WI38 (cell line): ENCODE results near the gene FAM222A.
"Not testable (repeated sequence)": the region's sequence is repeated elsewhere in the genome, so short reads cannot be mapped to it uniquely, and the experiment has no call there.

Experiments used
- H3K4me3 ChIP-seq: 2 replicates; pipeline ENCODE4 v1.5.1; 2011; ENCODE audit warnings: low read depth, mild to moderate bottlenecking, control low read depth, low read length
- CTCF ChIP-seq: IDR thresholded peaks from 2 replicates; pipeline ENCODE4 v1.5.1; 2012; ENCODE audit warnings: low read depth, mild to moderate bottlenecking, control low read depth, low read length

The FAM222A gene

DNA sequence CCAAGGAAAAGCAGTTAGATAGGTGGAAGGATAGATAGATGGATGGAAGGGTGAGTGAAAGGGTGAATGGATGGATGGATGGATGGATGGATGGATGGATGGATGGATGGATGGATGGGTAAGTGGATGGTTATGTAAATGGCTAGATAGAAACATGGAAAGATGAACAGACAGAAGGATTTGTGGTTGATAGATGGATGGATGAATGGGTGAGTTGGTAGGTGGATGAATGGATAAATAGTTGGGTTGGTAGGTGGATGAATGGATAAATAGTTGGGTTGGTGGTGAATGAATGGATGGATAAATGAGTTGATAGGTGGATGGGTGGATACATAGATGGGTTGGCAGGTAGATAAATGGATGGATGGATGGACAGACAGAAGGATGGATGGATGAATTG lies 30.3 kb upstream of the FAM222A start:
- no peak overlapping the region for H3K4me3 ChIP-seq
- TF ChIP-seq CTCF: no peak

GRCh38 chr12:109685574-109686447 lies 27.8 kb upstream of the FAM222A start:
- H3K4me3 ChIP-seq: no peak overlapping the region
- no peak for TF ChIP-seq CTCF

GRCh38 chr12:109686523-109686922 lies 27.1 kb upstream of the FAM222A start:
- TF ChIP-seq CTCF: no peak
- no peak overlapping the region for H3K4me3 ChIP-seq

- TF ChIP-seq CTCF: no peak
- no peak overlapping the region for H3K4me3 ChIP-seq
Observed at GRCh38 chr12:109687250-109687649, 26.4 kb upstream of the FAM222A start.

DNA sequence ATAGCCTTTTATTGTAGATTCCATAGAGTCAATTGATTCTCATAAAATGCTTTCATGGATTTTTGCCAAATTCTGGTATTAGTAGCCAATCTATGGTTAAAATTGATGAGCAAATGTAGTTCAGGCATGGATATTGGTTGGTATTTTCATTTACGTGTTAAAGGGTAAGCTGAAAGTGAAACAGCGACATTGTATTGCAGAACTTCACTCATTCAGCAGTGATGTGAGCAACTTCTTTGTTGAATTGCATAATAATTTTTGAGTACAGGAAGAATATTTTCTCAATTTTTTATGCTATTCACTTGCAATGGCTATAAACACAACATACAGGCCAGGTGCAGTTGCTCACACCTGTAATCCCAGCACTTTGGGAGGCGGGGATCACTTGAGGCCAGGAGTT lies 24.2 kb upstream of the FAM222A start:
- TF ChIP-seq CTCF: no peak
- no peak overlapping the region for H3K4me3 ChIP-seq

DNA sequence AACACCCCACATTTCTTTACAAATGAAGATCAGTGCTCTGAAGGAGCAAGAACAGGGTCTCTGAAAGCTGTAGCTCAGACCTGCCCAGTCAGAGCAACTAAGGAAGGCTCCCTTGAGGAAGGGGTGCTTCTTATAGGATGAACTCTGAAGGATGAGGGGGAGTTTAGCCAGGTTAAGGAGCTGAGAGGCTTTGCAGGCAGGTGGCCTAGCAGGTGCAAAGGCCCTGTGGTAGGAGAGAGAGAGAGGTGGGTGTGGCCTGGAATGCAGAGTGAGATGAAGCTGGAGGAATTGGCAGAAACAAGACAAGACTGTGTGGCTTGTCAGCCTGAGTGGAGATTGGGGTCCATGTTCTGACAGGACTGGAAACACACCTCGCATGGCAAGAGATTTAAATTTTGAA lies 20.5 kb upstream of the FAM222A start:
- no peak overlapping the region for H3K4me3 ChIP-seq
- TF ChIP-seq CTCF: no peak

- H3K4me3 ChIP-seq: no peak overlapping the region
- TF ChIP-seq CTCF: no peak
Observed at GRCh38 chr12:109693653-109694600, 19.7 kb upstream of the FAM222A start.

DNA sequence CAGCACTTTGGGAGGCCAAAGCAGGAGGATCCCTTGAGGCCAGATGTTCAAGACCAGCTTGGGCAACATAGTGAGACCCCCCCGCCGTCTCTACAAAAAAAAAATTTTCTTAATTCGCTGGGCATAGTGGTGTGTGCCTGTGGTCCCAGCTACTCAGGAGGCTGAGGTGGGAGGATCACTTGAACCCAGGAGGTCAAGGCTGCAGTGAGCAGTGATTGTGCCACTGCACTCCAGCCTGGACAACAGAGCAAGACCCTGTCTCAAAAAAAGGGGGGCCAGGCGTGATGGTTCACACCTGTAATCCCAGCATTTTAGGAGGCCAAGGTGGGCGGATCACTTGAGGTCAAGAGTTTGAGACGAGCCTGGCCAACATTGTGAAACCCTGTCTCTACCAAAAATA lies 19.0 kb upstream of the FAM222A start:
- not testable (repeated sequence) for H3K4me3 ChIP-seq
